ENCODE data around the gene DVL2.

DNA sequence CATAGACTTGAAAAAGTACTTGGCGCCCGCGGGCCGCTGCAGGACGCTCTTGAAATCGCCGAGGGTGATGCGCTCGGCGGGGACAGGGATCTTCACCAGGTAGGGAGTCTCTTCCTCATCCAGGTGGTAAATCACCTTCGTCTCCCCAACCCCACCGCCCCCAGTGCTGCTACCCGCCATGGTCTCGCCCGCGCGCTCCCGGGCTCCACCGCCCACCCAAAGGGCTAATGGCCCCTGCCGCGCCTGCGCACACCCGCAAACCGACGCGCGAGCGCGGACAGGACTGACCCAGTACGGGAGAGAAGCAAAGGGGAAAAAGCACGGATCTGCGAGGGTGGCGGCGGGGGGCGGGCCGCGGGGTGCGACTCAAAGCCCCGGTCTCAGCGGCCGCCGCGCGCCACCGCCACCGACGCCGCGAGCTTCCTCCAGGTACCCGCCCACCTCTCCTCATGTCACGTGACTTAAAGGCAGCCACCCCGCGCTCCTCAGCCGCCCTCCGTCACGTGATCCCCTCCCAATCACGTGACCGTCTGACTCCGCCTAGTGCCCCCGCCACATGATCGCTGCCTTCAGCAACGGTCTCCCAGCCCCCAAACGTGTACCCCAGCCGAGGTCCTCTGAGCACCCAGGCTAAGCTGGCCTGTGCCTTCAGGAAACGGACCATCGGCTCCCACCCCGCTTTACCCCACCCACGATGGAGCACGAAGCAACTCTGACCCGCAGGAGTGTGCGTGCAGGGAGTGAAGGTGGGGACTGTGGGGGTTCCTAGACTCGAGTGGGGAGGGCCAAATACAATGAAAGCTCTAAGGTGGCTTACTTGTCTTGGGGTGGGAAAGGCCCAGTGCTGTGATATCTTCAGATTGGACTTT lies at the start of gene DVL2:
- TF ChIP-seq GATA3 (IDR thresholded peaks at IDR 0.05; ENCODE audit: low read depth, low read length) = no peak
- no peak for TF ChIP-seq GATA2 (IDR thresholded peaks at IDR 0.05; ENCODE audit: low read depth, low read length)
